Endometrium (tissue), 2 donors: ENCODE data around the gene SMAD4.
A peak's percentile ranks its signal among the peaks of the same experiment; 100 is the strongest.

ENCODE experiments used
- FAIRE-seq: peaks from 2 replicates; lab custom pipeline; 2012; peaks lifted over from hg19 to GRCh38; lab: Jason Lieb, UNC
- donor health status: control.
- donor health status: control.

SMAD4 gene

DNA sequence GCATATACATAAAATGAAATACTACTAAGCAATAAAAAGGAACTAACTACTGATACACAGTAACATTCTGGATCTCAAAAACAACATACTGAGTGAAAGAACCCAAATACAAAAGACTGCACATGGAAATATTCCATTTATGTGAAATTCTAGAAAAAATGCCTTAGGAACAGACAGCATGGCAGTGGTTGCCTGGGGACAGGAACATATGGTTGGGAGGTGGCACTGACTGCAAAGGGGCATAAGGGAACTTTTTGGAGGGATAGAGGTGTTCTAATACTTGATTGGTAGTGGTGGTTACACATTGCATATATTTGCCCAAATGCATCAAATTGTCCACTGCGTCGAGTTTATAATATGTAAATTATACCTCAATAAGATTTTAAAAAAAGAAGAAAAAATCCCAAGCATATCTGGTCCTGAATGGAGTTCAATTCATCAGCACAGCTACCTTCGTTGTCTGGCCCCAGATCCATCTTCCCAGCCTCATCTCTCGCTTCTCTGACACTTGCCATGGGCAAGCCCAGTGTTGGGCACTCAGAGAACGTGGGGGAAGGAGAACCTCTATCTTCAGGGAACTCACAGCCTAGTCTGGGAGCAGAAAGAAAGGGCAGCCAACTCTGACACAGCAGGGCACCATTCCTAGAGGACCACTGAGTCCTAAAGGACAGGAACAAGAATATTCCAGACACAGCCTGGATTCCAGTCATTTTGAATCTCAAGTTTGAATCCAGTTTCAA lies 8.6 kb upstream of the SMAD4 start:
- FAIRE-seq: no peak

DNA sequence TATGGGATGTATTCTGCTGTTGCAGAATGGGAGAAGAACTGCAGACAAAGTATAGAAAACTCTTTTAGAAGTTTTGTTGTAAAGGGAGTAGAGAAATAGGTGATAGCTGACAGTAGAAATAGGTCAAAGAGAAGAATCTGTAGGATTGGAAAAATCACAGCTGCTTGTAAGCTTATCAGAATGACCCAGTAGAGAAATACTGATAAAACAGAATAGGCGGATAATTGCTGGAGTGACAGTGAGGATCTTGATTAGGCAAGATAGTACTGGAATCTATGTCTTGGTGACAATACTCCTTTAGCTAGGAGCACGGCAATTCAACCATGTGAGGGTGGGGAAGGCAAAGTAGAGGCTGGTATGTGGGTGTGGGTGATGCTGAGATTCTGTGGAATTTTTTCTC lies 4.5 kb upstream of the SMAD4 start:
- no peak for FAIRE-seq

DNA sequence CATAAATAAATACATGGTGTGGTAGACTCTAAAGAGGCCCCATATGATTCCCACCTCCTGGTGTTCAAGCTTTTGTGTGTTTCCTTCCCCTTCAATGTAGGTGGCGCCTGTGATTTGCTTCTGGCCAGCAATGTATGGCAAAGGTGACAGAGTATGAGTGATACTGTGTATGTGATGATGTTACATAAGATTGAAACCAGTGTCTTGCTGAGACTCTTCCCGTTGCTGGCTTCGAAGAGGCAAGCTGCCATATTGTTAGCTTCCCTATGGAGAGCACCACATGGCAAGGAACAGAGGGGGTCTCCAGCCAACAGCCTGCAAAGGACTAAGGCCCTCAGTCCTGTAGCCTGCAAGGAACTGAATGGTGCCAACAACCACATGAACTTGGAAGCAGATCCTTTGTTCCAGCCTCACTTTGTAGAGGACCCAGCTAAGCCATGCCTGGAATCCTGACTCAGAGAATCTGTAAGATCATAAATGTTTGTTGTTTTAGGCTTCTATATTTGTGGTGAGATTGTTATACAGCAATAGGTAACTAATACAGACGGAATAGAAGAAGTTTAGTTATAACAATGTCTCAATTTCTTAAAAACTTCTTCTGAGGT lies 1.7 kb upstream of the SMAD4 start:
- no peak for FAIRE-seq

DNA sequence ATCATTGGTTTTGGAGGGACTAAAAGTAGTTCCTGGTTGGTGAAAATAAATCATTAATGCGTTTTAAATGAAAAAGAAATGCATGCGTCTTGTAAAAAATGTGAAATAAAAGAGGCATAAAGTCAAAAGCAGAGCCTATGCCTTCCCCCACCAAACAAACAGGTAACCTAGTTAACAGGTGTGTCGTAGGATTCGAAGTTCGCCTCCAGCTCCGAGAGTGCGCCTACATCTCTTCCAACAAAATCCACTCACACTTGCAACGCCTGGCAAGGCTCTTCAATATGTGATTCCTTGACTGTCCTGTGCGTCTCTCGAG lies 677 bp upstream of the SMAD4 start:
- FAIRE-seq: no peak

DNA sequence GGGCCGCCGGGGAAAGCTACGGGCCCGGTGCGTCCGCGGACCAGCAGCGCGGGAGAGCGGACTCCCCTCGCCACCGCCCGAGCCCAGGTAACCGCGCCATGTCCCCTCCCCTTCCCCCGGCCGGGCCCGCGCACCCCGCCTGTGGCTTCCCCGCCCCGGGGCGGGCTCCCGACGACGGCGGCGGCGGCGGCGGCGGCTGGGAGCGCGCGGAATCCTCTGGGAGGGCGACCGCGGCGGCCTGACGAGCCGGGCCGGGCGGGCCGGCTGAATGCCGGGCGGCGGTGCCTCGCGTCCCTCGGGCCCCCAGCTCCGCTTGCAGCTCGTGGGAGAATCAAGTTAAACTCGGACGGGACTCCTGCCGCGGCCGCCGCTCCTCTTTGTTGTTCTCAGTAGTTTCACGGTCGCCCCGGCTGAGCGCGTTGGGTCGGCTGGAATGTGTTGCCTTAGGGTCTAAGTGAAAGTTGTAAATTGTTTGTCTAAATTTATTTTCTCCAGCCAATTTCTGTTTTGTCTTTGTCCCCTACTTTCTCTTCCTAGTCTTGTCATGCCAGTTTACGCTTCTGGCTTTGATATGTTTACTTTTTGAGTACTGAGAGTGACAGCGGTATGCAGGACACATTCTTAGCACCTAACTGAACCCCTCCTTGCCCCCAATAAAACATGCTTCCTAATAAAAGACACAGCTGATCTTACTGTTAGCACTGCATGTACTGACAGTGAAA lies 685 bp downstream of the SMAD4 start:
- FAIRE-seq: no peak

DNA sequence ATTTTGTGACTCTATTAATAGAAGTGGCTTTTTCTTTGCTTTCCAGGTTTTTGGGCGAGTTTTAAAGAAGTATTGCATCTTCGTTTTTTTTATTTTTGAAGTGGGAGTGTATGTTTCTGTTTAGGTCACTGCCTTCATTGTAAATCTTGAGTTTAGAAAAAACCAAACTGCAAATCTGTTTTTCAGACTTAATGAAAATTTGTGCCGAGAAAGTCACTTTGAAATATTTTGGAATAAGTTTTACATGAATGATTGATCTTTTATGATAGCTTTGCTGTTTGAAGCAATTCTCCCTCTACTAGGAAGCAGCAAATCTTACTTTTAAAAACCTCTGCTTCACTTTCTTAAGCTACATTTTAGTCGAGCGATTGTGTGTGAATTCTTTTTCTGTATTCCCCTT lies 2.2 kb downstream of the SMAD4 start:
- FAIRE-seq: no peak

DNA sequence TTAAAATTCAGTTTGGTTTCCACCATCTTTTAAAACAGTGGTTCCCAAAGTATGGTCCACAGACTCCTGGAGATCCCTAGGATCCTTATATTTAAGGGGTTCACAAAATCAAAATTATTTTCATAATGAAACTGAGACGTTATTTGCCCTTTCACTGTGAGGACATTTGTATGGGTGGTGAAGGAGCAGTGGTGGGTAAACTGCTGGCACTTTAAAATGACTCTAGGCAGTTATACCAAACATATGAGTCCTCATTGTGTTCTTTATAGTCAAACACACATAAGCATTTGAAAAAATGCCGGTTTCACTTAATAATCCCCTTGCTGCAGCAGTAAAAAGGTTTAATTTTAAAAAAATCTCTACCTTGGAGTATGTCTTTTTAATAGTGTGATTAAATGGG lies 7.2 kb downstream of the SMAD4 start:
- FAIRE-seq: no peak

DNA sequence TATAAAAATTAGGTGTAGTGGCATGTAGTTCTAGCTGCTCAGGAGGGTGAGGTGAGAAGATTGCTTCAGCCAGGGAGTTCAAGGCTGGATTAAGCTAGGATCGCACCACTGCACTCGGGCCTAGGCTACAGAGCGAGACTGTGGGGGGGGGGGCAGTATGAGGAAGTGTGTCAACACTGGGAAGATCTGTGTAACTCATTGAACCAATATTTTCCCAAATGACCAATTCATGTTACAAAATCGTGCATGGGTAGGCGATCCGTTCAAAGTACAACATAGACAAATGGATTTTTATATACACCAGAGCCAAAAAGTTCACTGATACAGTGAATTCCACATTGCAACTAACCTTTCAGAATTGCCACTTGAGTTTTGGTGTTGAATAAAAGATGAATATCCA lies 8.1 kb downstream of the SMAD4 start:
- FAIRE-seq: no peak

DNA sequence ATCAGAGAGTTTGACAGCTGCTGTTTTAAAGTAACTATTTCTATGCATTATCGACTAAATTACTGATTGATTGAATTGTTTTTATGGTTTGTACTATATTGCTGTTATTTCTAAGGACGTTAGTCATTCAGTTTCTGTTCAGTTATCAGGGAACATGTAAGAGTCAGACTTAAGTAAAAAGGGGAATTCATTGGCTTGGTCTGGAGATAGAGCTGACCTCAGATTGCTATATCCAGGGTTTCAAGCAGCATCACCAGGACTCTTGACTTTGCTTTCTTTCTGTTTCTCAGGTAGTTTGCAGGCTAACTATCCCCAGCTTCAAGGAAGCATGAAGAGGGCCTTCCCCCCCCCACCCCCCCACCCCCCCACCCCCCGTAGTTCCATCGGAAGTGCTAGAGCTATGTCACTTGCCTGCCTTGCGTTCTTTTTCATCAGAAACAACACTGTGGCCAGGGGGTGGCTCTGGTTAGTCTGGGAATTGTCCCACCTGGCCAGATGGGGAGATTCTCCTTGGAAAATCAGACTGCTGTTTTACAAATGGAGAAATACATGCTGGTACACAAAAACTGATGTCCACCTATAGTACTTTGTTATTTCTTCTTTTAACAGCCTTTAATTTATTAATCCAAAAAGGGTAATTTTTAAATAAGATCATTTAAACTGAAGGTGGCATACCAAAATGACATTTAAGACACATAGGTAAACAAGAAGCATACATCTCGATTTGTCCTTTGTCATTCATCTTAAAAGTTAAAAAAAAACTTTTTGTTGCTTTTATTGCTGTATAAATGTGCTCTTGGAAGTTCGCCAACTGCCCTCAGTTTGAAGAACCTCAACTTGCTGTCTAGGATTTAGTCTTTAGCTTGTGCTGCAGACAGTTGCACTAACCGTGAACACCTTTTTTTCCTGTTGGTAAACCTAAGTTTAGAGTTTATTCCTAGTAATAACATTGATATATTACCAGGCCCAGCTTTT lies 9.4 kb downstream of the SMAD4 start:
- no peak for FAIRE-seq

DNA sequence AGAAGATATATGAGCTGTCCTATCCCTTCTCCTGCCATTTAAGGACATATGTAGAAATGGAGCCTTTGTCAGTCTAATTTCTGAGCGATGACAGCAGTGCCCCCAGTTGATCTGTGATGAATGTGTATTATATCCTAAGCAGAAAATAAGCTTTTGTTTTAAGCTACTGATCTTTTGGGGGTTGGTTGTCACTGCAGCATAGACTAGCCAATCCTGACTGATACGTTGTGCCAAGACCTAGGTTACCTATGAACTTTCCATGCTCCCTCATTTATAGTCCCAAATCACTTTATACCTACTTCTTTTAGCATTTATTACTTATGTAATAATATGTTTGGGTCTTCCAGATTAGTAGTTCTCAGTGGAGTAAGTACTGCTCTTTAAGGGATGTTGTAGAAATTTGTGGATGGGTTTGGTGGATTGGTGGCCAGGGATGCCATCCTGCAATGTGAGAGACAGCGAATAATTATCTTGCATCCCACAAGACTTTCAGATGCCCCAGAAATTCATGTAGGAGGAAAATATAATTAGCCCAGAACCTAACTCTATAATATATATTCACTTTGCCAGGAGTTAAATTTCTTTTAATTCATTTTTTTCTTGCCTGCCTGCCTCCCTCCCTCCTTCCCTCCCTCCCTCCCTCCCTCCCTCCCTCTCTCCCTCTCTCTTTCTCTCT lies 11.8 kb downstream of the SMAD4 start:
- no peak for FAIRE-seq

DNA sequence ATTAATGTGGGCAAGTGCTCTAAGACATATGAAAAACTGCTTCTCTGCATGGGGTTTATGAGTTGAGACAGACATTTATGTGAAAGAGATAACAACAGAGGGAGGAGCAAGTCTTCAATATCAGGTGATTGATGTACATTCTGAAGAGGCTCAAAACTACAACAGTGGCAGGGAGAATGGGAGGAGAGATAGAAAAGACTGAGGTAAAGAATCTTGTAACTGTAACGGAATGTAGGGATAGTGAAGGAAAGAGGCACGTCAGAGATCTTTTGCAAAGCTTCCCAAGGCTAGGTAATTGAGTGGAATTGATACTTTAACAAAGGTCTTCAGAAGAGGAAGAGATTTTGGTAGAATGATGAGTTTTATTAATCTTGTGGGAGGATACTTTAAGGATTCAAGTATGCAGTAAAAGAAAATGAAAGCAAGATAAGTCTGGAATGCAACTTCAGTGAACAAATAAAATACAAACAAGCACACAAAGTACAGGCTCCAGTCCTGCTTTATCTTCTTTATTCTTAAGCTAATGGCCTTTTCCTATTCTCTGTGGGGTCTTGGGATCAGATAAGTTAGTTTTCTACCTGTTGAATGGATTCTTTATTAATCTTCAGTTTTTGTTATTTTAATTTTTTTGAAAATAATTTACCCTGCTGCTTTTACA lies 15.0 kb downstream of the SMAD4 start:
- FAIRE-seq: peak; percentile 63

DNA sequence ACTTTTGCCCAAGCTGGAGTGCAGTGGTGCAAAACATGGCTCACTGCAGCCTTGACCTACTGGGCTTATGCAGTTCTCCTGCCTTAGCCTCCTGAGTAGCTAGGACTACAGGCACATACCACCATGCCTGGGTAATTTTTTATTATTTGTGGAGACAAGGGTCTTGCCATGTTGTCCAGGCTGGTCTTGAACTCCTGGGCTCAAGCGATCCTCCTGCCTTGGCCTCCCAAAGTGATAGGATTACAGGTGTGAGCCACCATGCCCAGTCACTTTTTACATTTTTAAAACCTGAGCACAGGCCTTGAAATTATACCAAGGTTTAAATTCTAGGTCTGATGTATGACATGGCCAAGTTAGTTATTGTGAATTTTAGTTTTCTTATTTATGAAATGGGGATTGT lies 18.2 kb downstream of the SMAD4 start:
- FAIRE-seq: no peak

DNA sequence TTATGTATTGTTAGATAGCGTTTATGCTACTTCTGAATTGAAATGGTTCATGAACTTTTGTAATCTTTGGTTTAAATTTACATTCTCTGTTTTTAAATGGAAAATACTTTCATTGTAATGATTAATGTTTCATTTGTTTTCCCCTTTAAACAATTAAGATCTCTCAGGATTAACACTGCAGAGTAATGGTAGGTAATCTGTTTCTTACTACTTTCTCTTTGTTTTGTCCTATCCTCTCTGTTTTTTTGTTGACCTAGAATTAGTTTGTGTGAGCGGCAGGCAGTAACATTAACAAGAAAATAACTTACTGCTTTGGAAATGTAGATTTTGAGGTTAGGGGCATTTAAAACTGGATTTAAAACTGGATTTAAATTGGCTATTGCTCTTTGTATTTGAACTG lies 19.1 kb downstream of the SMAD4 start:
- no peak for FAIRE-seq

DNA sequence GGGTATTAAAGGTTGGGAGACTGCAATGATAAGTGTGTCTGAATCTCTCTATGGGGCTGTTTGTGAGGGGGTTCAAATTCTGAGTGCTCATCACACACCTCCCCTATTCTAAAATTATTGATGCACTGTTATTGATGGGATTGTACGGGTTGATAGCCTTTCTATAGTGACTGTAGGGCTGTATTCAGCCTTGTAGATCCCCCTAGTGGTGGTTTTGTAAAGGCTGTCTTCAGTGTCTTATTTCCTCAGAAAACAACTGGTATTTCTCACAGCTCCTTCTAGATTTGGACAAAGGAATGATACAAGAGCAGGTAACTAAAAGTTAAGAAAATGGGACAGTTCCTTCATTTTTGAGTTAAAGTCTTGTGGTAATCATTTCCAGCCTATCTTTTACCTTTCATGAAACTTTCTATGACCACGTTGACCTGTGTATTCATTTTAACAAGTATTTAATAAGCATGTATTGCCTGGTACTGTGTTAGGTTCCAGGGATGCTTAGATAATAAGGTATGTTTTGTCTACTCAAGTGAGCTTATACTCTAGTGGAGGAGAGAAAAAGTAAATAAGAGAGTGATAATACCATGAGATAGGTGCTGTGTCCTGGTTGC lies 21.2 kb downstream of the SMAD4 start:
- no peak for FAIRE-seq

DNA sequence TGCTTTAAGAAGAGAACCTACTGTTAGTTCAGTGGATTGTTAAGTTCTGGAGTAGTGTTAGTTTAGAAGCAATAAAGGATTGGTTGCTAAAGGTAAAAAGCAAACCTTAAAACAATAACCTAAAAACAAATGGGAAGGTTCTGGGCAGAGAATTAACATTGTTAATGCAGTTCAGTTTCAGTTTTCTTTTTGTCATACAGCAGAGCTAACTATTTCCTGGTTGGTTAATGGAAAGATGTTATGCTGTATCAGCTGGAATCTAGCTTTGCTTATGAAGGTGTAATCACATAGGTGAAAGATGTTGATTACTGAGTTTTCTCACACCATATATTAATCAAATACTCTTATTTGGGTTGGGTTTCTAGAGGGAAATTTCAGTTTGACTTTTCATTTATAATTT lies 23.8 kb downstream of the SMAD4 start:
- FAIRE-seq: no peak

DNA sequence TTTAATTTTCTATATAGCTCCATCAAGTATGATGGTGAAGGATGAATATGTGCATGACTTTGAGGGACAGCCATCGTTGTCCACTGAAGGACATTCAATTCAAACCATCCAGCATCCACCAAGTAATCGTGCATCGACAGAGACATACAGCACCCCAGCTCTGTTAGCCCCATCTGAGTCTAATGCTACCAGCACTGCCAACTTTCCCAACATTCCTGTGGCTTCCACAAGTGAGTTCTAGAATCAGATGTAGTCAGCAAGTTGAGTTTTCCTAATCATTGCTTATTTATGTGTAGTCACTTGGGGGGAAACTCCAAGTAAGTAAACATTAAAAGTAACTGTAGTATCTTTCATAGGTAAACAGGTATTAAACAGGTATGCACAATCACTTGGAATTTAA lies 24.8 kb downstream of the SMAD4 start:
- no peak for FAIRE-seq

DNA sequence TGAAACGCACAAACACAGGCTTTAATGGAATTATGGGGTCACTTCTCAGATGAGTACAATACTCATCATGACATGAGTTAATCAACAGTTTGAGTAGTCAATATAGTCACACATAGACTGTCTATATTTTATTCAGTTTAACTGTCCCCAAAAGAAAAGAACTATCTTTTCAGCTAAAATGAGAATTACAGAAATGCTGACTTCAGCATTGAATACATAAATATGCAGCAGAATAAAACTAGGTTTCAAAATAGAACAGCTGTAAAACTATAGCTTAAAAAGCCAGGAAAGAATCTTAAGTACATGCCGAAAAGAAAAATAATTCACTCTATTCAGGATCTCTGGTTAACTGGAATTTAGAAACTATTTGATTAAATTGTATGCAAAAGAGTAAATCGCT lies 30.0 kb downstream of the SMAD4 start:
- no peak for FAIRE-seq

DNA sequence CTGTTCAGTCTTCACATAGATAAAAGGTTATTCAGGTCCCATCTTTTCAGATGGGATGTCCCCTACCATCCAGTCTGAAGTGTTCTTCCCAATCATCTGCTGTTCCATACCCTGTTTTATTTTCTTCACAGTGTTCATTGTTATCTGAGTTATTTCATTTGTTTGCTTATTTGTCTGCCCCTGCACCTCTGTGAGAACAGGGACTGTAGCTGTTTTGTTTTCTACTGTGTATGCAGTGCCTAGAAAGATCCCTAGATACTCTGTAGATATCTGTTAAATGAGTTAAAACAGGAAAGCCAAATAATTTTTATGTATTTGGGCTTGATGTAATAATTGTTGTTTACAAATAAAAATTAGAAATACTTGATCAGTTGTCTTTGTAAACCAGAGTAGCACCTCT lies 34.2 kb downstream of the SMAD4 start:
- FAIRE-seq: no peak

DNA sequence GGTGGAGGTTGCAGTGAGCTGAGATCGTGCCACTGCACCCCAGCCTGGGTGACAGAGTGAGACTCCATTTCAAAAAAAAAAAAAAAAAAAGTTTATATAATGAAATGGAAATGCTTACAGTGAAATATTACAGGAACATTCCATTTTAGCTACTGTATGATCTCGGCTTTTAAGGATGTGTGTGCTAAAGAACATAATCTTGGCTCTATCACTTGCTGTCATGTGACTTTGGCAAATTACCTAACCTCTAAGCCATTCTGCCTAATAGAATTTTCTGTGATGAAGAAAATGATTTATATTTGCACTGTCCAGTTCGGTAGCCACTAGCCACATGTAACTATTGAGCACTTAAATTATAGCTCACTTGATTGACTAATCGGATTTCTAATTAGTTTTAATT lies 36.3 kb downstream of the SMAD4 start:
- FAIRE-seq: no peak

DNA sequence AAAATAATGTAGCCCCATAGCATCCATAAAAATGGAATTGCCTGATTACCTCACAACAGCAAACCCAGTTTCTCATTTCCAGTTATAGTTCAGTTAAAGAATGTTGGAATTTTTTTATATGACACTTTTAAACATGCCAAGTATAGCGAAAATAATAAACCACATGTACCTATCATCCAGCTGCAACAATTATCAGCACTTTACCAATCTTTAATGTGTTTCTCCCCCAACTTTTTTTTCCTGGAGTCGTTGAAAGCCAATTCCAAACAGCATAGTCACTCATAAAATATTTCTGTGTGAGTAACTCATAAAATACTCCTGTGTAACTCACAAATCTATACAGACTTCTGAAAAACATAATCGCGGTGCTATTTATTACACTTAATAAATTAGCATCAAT lies 38.1 kb downstream of the SMAD4 start:
- FAIRE-seq: no peak

DNA sequence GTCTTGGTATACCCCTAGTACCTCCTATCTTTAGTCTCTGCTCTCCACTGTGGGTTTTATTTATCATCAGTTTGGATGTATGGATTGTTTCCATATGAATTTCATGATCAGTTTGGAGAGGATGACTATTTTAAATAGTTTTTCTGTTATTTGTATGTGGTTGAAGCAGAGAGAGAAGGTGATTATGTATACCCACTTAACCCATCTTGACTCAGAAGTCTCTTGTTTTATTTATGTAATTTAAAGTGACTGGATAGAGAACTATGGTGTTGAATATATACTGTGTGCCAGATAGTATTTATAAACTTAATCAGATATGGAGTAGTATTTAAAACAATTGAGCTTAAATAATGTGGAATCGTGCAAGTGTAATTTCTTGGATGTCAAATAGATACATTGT lies 39.9 kb downstream of the SMAD4 start:
- no peak for FAIRE-seq
